GM19043 (cell line): ENCODE measurements around the gene POLQ.
"Not testable (repeated sequence)": the region's sequence is repeated elsewhere in the genome, so short reads cannot be mapped to it uniquely, and the experiment has no call there.

ENCODE experiments used
- ATAC-seq: cut with Tn5 transposase; IDR thresholded peaks from one replicate; pipeline ENCODE4 v1.9.1; 2021; ENCODE audit warnings: low read depth; ENCODE audit not compliant: unreplicated experiment

Gene POLQ

GRCh38 chr3:121545574-121546455 is at the start of gene POLQ:
TSS of gene POLQ (minus strand) at chr3:121545988. CDS start at chr3:121545877, 111 bp downstream.
- peak; percentile 80 for ATAC-seq

- ATAC-seq: no peak
Observed at GRCh38 chr3:121594850-121595249, 49.1 kb upstream of the POLQ start.

GRCh38 chr3:121593806-121594205 is 48.0 kb upstream of the POLQ start:
- not testable (repeated sequence) for ATAC-seq

- no peak for ATAC-seq
Observed at GRCh38 chr3:121592856-121593702, 47.3 kb upstream of the POLQ start, which contains the start of gene FBXO40. TSS of gene FBXO40 (plus strand) at chr3:121593379. CDS start at chr3:121620576, 27,197 bp downstream.

- no peak for ATAC-seq
Observed at GRCh38 chr3:121584418-121584817, 38.6 kb upstream of the POLQ start.

- no peak for ATAC-seq
Observed at GRCh38 chr3:121581691-121582090, 35.9 kb upstream of the POLQ start.

- no peak for ATAC-seq
Observed at GRCh38 chr3:121574449-121574848, 28.7 kb upstream of the POLQ start.

GRCh38 chr3:121567649-121568048 is 21.9 kb upstream of the POLQ start, which contains the start of gene ARGFX:
TSS of gene ARGFX (plus strand) at chr3:121567949. CDS start at chr3:121570714, 2,765 bp downstream.
- ATAC-seq: no peak

- ATAC-seq: no peak
Observed at GRCh38 chr3:121566773-121567172, 21.0 kb upstream of the POLQ start.

GRCh38 chr3:121562148-121562547 is 16.4 kb upstream of the POLQ start:
- no peak for ATAC-seq

GRCh38 chr3:121557426-121557934 is 11.7 kb upstream of the POLQ start:
- ATAC-seq: no peak

- no peak for ATAC-seq
Observed at GRCh38 chr3:121552797-121553196, 7.0 kb upstream of the POLQ start.

GRCh38 chr3:121552379-121552778 is 6.6 kb upstream of the POLQ start:
- no peak for ATAC-seq

GRCh38 chr3:121545049-121545573 is 677 bp downstream of the POLQ start:
- no peak for ATAC-seq

GRCh38 chr3:121542924-121543323 is 2.9 kb downstream of the POLQ start:
- no peak for ATAC-seq

GRCh38 chr3:121531269-121531668 is 14.5 kb downstream of the POLQ start:
- ATAC-seq: no peak

- no peak for ATAC-seq
Observed at GRCh38 chr3:121529308-121529707, 16.5 kb downstream of the POLQ start.

- no peak for ATAC-seq
Observed at GRCh38 chr3:121520510-121520909, 25.3 kb downstream of the POLQ start.

- ATAC-seq: no peak
Observed at GRCh38 chr3:121517953-121518655, 27.7 kb downstream of the POLQ start.

- ATAC-seq: no peak
Observed at GRCh38 chr3:121515862-121516261, 29.9 kb downstream of the POLQ start.
